GM12891 (cell line): ENCODE measurements around the gene HMBS.
"Not testable (repeated sequence)": the region's sequence is repeated elsewhere in the genome, so short reads cannot be mapped to it uniquely, and the experiment has no call there.

Experiments
- DNase-seq: peaks from one replicate; pipeline ENCODE4 v3.0.0; 2011; ENCODE audit warnings: low spot score; ENCODE audit not compliant: insufficient read length
- FAIRE-seq: peaks from 2 replicates; lab custom pipeline; 2011; peaks lifted over from hg19 to GRCh38; lab: Jason Lieb, UNC
- PAX5 ChIP-seq: IDR thresholded peaks from 2 replicates; pipeline ENCODE4 v1.6.1; 2011; ENCODE audit warnings: low read length, moderate library complexity, mild to moderate bottlenecking; ENCODE audit not compliant: insufficient read depth, severe bottlenecking
- POLR2A ChIP-seq: IDR thresholded peaks from 2 replicates; pipeline ENCODE4 v1.6.1; 2011; ENCODE audit warnings: low read depth, low read length, control low read depth
- POLR2AphosphoS5 ChIP-seq: IDR thresholded peaks from 2 replicates; pipeline ENCODE4 v1.6.1; 2011; ENCODE audit warnings: low read depth, low read length, control low read depth
- POU2F2 ChIP-seq: IDR thresholded peaks from 2 replicates; pipeline ENCODE4 v1.6.1; 2011; ENCODE audit warnings: low read depth, mild to moderate bottlenecking, control low read depth, low read length, moderate library complexity
- SPI1 ChIP-seq: IDR thresholded peaks from 2 replicates; pipeline ENCODE4 v1.6.1; 2011; ENCODE audit warnings: low read depth, low read length, control low read depth
- TAF1 ChIP-seq: IDR thresholded peaks from 2 replicates; pipeline ENCODE4 v1.6.1; 2011; ENCODE audit warnings: low read depth, low read length, control low read depth

Gene HMBS

DNA sequence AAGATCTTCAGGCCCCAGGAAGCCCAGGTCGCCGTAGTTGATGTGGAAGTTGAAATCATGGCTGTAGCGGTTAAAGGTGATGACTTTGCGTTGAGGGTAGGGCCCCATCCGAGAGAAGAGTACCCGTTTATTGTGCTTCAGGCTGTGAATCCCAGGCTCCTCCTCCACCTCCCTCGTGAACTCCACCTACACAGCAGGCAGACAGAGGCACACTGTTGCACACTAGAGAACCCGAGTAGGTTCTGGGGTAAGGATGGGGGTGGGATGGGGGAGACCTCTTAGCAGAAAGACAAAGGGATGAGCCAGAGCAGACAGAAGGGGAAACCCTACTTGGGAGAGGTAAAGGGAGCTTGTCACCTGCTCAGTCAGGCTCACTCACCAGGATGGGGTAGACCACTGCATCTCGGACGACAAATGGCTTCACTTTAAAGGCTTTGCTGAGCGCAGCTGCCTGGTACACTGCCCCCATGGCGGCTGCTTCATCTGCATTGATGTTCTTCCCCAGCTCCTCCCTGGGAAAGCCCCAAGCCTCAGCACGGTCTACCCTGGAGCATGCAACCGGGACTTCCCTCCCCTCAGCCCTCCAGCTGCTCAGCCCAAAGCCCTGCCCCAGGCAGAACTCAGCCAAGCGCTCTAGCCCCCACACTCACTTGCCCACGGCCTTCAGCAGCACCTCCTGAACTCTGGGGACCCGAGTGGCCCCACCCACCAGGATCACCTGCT lies 33.1 kb upstream of the HMBS start:
- peak; percentile 40 for DNase-seq
- peak; percentile 82 for FAIRE-seq
- no peak for TF ChIP-seq TAF1
- TF ChIP-seq POLR2A = peak; percentile 61; the same call in 1 of the 2 replicates
- TF ChIP-seq SPI1 = peak; percentile 61
- no peak for TF ChIP-seq PAX5
- TF ChIP-seq POLR2AphosphoS5 = peak; percentile 61; the same call in 1 of the 2 replicates
- no peak for TF ChIP-seq POU2F2

DNA sequence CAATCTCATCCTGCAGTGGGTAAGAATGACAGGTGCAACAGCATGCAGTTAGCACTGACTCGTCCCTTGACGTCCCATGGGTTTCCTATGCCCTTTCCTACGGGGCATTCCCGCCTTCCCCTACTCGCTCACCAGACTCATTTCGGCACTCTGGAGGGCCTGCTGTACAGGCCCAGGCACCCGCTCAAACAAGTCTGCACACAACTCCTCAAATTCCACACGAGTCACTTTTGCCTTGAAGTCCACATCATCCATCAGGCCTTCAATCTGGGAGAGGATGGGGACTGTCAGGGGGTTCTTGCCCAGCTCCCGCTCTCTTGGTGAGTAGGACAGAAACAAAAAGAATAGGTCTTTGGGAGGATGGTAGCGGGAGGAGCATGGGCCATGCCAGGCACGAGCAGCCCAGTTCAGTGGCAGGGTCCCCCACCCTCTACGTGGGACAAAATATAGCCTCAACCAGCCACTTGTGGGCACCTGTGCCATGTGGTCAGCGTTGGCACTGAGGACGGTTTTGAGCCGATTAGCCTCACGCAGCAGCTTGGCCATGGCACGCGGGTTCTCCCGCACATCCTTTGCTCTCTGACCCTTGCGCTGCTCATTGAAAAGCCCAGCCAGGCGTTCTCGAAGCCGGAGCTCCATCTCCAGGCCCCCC lies 32.4 kb upstream of the HMBS start:
- no peak for DNase-seq
- no peak for FAIRE-seq
- TF ChIP-seq POLR2A (no peak; the same call in 1 of the 2 replicates), SPI1 (no peak)

DNA sequence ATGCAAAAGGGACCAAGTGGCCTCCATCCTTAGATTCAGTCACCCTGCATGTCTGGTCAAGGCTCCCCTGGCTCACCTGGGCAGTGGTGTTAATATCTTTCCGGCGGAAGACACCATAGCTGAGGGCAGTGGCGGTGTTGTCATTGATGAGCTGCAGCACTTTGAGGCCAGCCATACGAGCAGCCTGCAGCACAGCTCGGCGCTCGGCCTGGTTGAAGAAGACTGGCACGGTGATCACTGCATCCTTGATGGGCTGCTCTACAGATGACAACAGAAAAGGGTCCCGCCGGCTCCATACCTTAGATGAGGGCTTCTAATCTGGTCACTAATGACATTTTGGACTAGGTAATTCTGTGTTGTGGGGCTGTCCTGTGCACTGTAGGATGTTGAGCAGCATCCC lies 30.3 kb upstream of the HMBS start:
- no peak for FAIRE-seq
- no peak for TF ChIP-seq TAF1
- DNase-seq = no peak

DNA sequence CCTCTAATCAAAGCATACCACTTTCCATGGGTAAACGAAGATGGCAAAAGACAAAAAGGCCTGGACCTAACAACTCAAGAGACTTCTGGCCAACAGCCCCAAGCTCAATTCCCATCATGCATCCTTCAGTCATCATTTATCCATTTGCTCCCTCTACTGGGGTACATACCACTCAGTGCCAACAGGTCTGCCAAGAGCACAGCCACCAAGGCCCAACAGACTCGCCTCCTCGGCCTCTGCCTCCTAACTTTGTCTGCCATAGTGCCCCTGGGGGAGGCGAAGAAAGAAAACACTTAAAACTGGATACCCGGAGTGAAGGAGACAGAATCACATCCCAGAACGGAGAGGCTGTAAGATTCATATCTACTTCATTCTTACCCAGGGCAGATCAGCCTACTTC lies 28.8 kb upstream of the HMBS start:
- FAIRE-seq (peak; percentile 62), DNase-seq (no peak)
- TF ChIP-seq PAX5 = no peak
- no peak for TF ChIP-seq SPI1
- TF ChIP-seq POLR2A = no peak; the same call in 1 of the 2 replicates
- no peak for TF ChIP-seq POLR2AphosphoS5

DNA sequence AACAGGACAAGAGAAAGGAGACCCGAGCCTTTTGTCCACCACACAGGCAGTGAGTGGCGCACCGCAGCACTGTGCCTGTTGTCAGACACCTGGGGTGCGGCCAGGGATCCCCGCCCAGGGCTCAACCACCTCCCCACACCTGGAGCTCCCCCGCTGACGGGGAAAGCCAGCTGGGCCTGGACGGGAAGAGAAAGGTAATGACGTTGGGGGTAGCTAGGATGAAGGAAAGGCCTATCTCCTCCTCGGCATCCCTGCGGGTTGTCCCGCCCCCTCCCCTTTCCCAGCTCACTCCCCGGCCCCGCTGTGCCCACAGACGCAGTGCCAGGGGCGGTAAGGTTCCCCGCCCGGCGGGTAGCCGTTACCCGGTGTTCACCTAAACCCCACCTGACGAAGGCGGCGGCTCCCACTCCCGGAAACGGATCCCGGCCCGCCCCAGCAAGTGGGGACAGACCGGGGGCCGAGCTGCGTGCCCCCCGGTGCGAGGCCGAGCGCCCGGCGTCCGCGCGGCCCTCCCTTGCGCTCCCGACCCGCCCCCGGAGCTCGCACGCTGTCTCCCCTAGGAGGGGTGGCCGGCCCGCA lies 28.2 kb upstream of the HMBS start:
- DNase-seq (peak; percentile 43), FAIRE-seq (no peak)
- TF ChIP-seq SPI1 = no peak
- TF ChIP-seq POLR2A = no peak; the same call in 1 of the 2 replicates
- no peak for TF ChIP-seq PAX5
- no peak for TF ChIP-seq POU2F2
- TF ChIP-seq TAF1 = no peak
- no peak for TF ChIP-seq POLR2AphosphoS5

DNA sequence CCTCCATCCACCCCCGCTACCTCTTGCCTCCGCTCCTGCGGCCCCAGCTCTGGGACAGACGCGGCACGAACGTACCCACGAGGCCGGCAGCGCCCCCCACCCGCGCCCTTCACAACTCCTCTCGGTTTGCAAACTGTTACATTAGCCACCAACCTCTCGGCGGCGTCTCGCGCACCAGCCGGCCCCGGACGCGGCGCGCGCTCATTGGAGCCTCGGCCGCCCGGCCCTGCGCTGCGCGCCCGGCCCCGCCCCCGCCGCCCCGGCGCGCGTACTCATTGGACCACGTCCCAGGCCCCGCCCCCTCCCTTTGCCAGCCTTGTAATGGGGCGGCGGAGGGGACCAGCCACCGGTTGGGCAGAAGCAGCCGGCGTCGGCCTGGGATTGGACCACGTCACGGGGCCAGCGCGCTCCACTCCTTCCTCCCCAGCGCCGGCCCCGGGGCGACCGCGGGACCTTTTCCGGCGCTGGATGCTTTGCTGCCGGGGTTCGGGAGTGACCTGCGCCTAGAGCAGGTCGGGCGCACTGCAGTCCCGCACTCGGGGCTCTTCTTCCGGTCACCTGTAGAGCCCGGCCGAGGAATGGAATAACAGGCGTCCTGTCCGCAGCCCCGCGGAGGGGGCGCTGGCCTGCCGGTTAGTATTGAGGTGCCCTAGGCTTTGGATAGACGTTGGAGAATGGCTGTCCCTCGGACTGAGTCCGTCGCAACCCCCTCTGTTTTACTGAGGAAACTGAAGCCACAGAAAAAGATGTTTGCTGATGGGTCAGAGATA lies 27.5 kb upstream of the HMBS start, which contains the start of gene HYOU1:
TSS of gene HYOU1 (minus strand) at position 206 of the 770 bp plus-strand sequence. CDS start 1,045 bp downstream, outside the sequence.
- FAIRE-seq (peak; percentile 99), DNase-seq (peak; percentile 99)
- peak; percentile 79 for TF ChIP-seq POU2F2
- no peak for TF ChIP-seq PAX5
- TF ChIP-seq TAF1 = peak; percentile 83
- no peak for TF ChIP-seq SPI1
- peak; percentile 65 for TF ChIP-seq POLR2A
- TF ChIP-seq POLR2AphosphoS5 = peak; percentile 58

DNA sequence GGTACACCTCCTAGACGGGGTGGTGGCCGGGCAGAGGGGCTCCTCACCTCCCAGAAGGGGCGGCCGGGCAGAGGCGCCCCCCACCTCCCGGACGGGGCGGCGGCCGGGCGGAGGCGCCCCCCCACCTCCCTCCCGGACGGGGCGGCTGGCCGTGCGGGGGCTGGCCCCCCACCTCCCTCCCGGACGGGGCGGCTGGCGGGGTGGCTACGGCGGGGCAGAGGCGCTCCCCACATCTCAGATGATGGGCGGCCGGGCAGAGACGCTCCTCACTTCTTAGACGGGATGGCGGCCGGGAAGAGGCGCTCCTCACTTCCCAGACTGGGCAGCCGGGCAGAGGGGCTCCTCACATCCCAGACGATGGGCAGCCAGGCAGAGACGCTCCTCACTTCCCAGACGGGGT lies 25.6 kb upstream of the HMBS start:
- FAIRE-seq, DNase-seq: not testable (repeated sequence)

DNA sequence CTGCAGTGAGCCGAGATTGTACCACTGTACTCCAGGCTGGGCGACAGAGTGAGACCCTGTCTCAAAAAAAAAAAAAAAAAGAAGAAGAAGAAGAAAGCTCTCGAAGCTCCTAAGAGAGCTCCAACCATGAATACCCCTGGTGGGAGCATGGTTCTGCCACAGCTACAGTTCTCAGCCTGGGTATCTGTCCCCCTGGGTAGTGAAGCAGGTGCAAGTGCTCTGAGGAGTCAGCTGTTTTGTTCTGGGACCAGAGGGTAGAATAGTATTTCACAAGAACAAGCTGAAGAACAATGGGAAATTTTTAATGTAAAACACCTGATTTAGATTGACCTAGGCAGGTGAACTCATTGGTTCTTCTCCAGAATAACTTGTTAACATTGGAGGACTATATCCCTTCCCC lies 23.4 kb upstream of the HMBS start:
- no peak for TF ChIP-seq PAX5
- TF ChIP-seq TAF1 = no peak
- no peak for TF ChIP-seq POU2F2
- no peak for TF ChIP-seq SPI1
- no peak for TF ChIP-seq POLR2A
- TF ChIP-seq POLR2AphosphoS5 = no peak

DNA sequence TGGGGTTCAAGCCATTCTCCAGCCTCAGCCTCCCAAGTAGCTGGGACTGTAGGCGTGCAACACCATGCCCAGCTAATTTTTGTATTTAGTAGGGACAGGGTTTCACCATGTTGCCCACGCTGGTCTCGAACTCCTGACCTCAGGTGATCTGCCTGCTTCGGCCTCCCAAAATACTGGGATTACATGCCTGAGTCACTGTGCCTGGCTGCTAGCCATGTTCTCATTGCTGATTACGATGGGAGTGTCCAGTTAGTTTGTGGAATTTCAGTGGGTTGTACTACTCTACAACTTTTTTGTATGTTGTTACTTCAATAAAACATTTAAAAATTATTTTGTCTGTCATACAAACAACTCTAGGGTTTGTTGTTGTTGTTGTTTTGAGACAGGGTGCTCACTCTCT lies 21.9 kb upstream of the HMBS start:
- FAIRE-seq (no peak), DNase-seq (no peak)
- TF ChIP-seq SPI1 = no peak
- TF ChIP-seq POLR2AphosphoS5 = no peak

More for the DNA sequence above, 23.4 kb upstream of the HMBS start:
- no peak for FAIRE-seq
- no peak for DNase-seq

DNA sequence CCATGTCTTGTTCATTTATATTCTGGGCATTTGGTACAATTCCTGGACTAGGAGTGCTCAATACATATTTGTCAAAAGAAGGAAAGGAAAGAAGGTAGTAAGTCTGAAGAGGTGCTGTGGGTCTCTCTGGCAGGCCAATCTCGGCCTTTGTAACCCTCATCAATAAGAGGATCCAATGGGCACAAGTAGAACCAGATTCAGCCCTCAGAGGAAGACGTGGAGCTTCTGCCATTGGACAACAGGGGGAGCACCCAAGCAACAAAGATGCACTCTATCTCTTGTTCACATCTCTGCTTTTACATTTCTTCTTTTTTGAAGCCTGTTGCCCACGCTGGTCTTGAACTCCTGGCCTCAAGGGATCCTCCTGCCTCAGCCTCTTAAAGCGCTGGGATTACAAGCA lies 19.3 kb upstream of the HMBS start:
- TF ChIP-seq POLR2AphosphoS5 (no peak), POU2F2 (no peak), PAX5 (no peak), SPI1 (no peak), POLR2A (no peak), TAF1 (no peak)
- DNase-seq (no peak), FAIRE-seq (peak; percentile 48)
